Central memory CD4-positive, alpha-beta T cell (primary cell): Measurements from ENCODE around the gene ZNF639.

Source experiments
- DNase-seq: peaks from one replicate; pipeline ENCODE4 v3.0.0; 2022

ZNF639 gene

GRCh38 chr3:179318876-179319275 lies 4.0 kb upstream of the ZNF639 start:
- DNase-seq = no peak

- no peak for DNase-seq
Observed at GRCh38 chr3:179321668-179322285, 1.1 kb upstream of the ZNF639 start.

- DNase-seq = peak; percentile 55
Observed at GRCh38 chr3:179323197-179324110, 623 bp downstream of the ZNF639 start.

GRCh38 chr3:179324270-179324754 lies 1.5 kb downstream of the ZNF639 start:
- peak; percentile 32 for DNase-seq

- no peak for DNase-seq
Observed at GRCh38 chr3:179330438-179330837, 7.6 kb downstream of the ZNF639 start.

GRCh38 chr3:179332240-179332639 lies 9.4 kb downstream of the ZNF639 start:
- DNase-seq = no peak

GRCh38 chr3:179333084-179333483 lies 10.3 kb downstream of the ZNF639 start:
- DNase-seq = no peak

- no peak for DNase-seq
Observed at GRCh38 chr3:179336345-179336929, 13.6 kb downstream of the ZNF639 start.

- peak; percentile 88 for DNase-seq
Observed at GRCh38 chr3:179347345-179348194, 24.7 kb downstream of the ZNF639 start, which contains the start of gene MFN1. Gene MFN1 (plus strand): TSS chr3:179347709. CDS start chr3:179348852, 1,143 bp downstream.

- DNase-seq = no peak
Observed at GRCh38 chr3:179348325-179349013, 25.6 kb downstream of the ZNF639 start.

- DNase-seq = no peak
Observed at GRCh38 chr3:179355996-179356395, 33.2 kb downstream of the ZNF639 start.

- DNase-seq = no peak
Observed at GRCh38 chr3:179363332-179363731, 40.5 kb downstream of the ZNF639 start.

GRCh38 chr3:179369621-179370020 lies 46.8 kb downstream of the ZNF639 start:
- no peak for DNase-seq

- DNase-seq = no peak
Observed at GRCh38 chr3:179373938-179374337, 51.1 kb downstream of the ZNF639 start.

GRCh38 chr3:179375091-179375999 lies 52.5 kb downstream of the ZNF639 start:
- no peak for DNase-seq

GRCh38 chr3:179376474-179376873 lies 53.6 kb downstream of the ZNF639 start:
- DNase-seq = no peak
